Smooth muscle cell (in vitro differentiated cells): ENCODE data around the gene NCR2. TPM values are rescaled to one million over a fixed set of nuclear protein-coding genes. Genes with fewer than 3 reads are reported as not detected.

Experiments
- DNase-seq: peaks from one replicate; lab custom pipeline; 2025; ENCODE audit not compliant: unreplicated experiment; lab: John Stamatoyannopoulos, UW
- H2AFZ ChIP-seq: fragments of 200-600 bp; sonication (generic); 2 replicates; pipeline ENCODE4 v1.6.0; 2016; ENCODE audit warnings: antibody characterized with exemption, low read depth, mild to moderate bottlenecking
- H3F3A ChIP-seq: fragments of 200-600 bp; sonication (generic); 2 replicates; pipeline ENCODE4 v1.6.0; 2017; ENCODE audit warnings: antibody characterized with exemption, low read depth
- H3K27ac ChIP-seq: fragments of 200-600 bp; sonication (generic); 2 replicates; pipeline ENCODE4 v1.5.1; 2016; ENCODE audit warnings: low read depth, mild to moderate bottlenecking
- H3K27me3 ChIP-seq: fragments of 200-600 bp; sonication (generic); 2 replicates; pipeline ENCODE4 v1.6.1; 2016; ENCODE audit warnings: low read depth, mild to moderate bottlenecking
- H3K36me3 ChIP-seq: fragments of 200-600 bp; sonication (generic); 2 replicates; pipeline ENCODE4 v1.5.1; 2016; ENCODE audit warnings: low read depth
- H3K4me1 ChIP-seq: fragments of 200-600 bp; sonication (generic); 2 replicates; pipeline ENCODE4 v1.5.1; 2016; ENCODE audit warnings: low read depth
- H3K4me2 ChIP-seq: fragments of 200-600 bp; sonication (generic); 2 replicates; pipeline ENCODE4 v1.6.0; 2016; ENCODE audit warnings: mild to moderate bottlenecking
- H3K4me3 ChIP-seq: fragments of 200-600 bp; sonication (generic); 2 replicates; pipeline ENCODE4 v1.5.1; 2016; ENCODE audit warnings: mild to moderate bottlenecking
- H3K79me2 ChIP-seq: fragments of 200-600 bp; sonication (generic); 2 replicates; pipeline ENCODE4 v1.6.0; 2016; ENCODE audit warnings: low read depth, mild to moderate bottlenecking
- H3K9ac ChIP-seq: fragments of 200-600 bp; sonication (generic); 2 replicates; pipeline ENCODE4 v1.6.0; 2016; ENCODE audit warnings: low read depth
- H3K9me3 ChIP-seq: fragments of 200-600 bp; sonication (generic); replicated peaks from 2 replicates; pipeline ENCODE4 v1.5.1; 2016; ENCODE audit warnings: low read depth
- H4K20me1 ChIP-seq: fragments of 200-600 bp; sonication (generic); 2 replicates; pipeline ENCODE4 v1.6.0; 2016; ENCODE audit warnings: low read depth
- CTCF ChIP-seq: fragments of 200-600 bp; sonication (generic); IDR thresholded peaks from 2 replicates; pipeline ENCODE4 v1.5.1; 2017; ENCODE audit warnings: borderline replicate concordance, mild to moderate bottlenecking, antibody characterized with exemption; ENCODE audit not compliant: insufficient read depth, poor library complexity, severe bottlenecking
- WGBS: methylation state at CpG from one replicate; pipeline ENCODE4 v1.1.7; 2016; ENCODE audit warnings: low lambda C conversion rate; 5-methylcytosine and 5-hydroxymethylcytosine counted together
- polyA plus RNA-seq: library from polyadenylated mRNA; unstranded; fragments of >200 nt; fragmentation: Nextera tagmentation; extraction: Ambion mirVana; gene quantifications from 2 replicates; pipeline ENCODE4 v1.2.1, GENCODE V29; 2016
- total RNA-seq: library from RNA; depleted of rRNA; stranded (reverse); fragments of >200 nt; gene quantifications from 2 replicates; pipeline ENCODE4 v1.2.3, GENCODE V29; 2014

Gene NCR2
- total and polyA plus RNA-seq, 2 experiments from 2014 or later: not detected

- Histone ChIP-seq H2AFZ (peak overlapping the region; percentile 56), H3K79me2 (no peaks in the 10 kb centered on the region), H3K9ac (peak overlapping the region; percentile 23), H3K4me3 (peak overlapping the region; percentile 50), H3F3A (no peaks in the 10 kb centered on the region), H3K9me3 (no peaks in the 10 kb centered on the region), H3K27me3 (peaks cover 50% of the 10 kb centered on the region), H4K20me1 (no peaks in the 10 kb centered on the region), H3K36me3 (no peaks in the 10 kb centered on the region), H3K4me1 (no peaks in the 10 kb centered on the region), H3K4me2 (peak overlapping the region; percentile 86), H3K27ac (no peak overlapping the region)
- WGBS: 24% methylated on average over 32 of the region's 33 CpGs
- TF ChIP-seq CTCF: peak; percentile 100
- peak; percentile 41 for DNase-seq
Observed at GRCh38 chr6:41318654-41319565, 16.5 kb upstream of the NCR2 start.

- Histone ChIP-seq H2AFZ (no peak overlapping the region), H3K9me3 (no peaks in the 10 kb centered on the region), H3K4me2 (no peak overlapping the region), H3K27ac (no peak overlapping the region), H3K79me2 (no peaks in the 10 kb centered on the region), H3K9ac (no peak overlapping the region), H4K20me1 (no peaks in the 10 kb centered on the region), H3K4me3 (no peak overlapping the region), H3F3A (no peaks in the 10 kb centered on the region), H3K27me3 (peaks cover 42% of the 10 kb centered on the region), H3K4me1 (no peaks in the 10 kb centered on the region), H3K36me3 (no peaks in the 10 kb centered on the region)
- no peak for DNase-seq
- TF ChIP-seq CTCF: no peak
- WGBS: 83% methylated on average over 4 of the region's 4 CpGs
Observed at GRCh38 chr6:41321183-41321582, 14.2 kb upstream of the NCR2 start.

DNA sequence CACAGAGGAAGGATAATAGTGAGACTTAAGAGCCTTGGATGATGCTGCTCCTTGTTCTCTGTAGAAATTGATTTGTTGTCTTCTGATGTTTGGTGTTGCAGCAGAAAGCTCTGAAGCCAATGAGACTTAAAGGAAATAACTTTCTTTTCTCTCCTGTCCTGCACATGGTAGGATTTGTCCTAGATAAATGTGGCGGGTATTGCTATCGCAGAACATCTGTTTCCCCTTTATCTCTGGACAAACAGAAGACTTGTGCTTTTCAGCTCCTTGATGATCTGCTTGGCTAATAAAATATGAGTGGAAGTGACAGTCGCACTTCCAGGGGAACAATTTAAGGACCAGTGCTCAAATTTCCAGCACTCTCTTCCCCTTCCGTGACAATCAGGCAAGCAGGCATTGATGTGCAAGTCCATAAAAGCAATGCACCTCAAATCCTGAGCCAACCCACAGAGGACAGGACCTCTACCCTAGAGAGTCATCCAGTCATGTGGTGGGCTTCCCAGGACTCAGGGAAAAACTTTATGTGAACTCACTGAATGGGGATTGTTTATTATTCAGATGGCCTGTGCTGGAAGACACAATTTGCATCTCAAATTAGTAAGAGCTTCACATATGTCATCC lies 9.9 kb upstream of the NCR2 start:
- H3K27me3 ChIP-seq: peaks cover 49% of the 10 kb centered on the region
- no peak for TF ChIP-seq CTCF
- H4K20me1 ChIP-seq: no peaks in the 10 kb centered on the region
- no peak overlapping the region for H3K27ac ChIP-seq
- DNase-seq: no peak
- H3K4me2 ChIP-seq: no peak overlapping the region
- no peaks in the 10 kb centered on the region for H3F3A ChIP-seq
- no peaks in the 10 kb centered on the region for H3K79me2 ChIP-seq
- H3K9me3 ChIP-seq: no peaks in the 10 kb centered on the region
- H3K4me3 ChIP-seq: no peak overlapping the region
- 68% methylated on average over 4 of the region's 4 CpGs for WGBS
- no peaks in the 10 kb centered on the region for H3K4me1 ChIP-seq
- no peak overlapping the region for H3K9ac ChIP-seq
- H2AFZ ChIP-seq: peak overlapping the region; percentile 3
- no peaks in the 10 kb centered on the region for H3K36me3 ChIP-seq
